GM12878 (cell line): ENCODE measurements around the gene GALNT6. TPM values are rescaled to one million over a fixed set of nuclear protein-coding genes. Genes with fewer than 3 reads are reported as not detected.

Experiments used
- ASH2L ChIP-seq: fragments of 300-600, 200-600 bp; sonication (generic); IDR thresholded peaks from 2 replicates; pipeline ENCODE4 v1.6.1; 2017; ENCODE audit warnings: low read depth, mild to moderate bottlenecking, borderline replicate concordance
- CHD2 ChIP-seq: IDR thresholded peaks from 2 replicates; pipeline ENCODE4 v1.6.1; 2011; ENCODE audit warnings: low read depth, low read length, improper control_type of control experiment, borderline replicate concordance
- CREM ChIP-seq: IDR thresholded peaks from 2 replicates; pipeline ENCODE4 v1.6.1; 2014; ENCODE audit warnings: antibody characterized with exemption, low read depth
- DPF2 ChIP-seq: fragments of 450-650 bp; IDR thresholded peaks from 2 replicates; pipeline ENCODE4 v1.6.1; 2017; ENCODE audit warnings: mild to moderate bottlenecking
- EED ChIP-seq: sonication (generic); IDR thresholded peaks from 2 replicates; pipeline ENCODE4 v1.6.1; 2016; ENCODE audit warnings: antibody characterized with exemption, low read depth
- HDAC2 ChIP-seq: fragments of 200-600 bp; sonication (generic); IDR thresholded peaks from 2 replicates; pipeline ENCODE4 v1.6.1; 2017
- HDAC6 ChIP-seq: fragments of 200-600 bp; sonication (generic); IDR thresholded peaks from one replicate; pipeline ENCODE4 v1.8.0; 2017; ENCODE audit warnings: antibody characterized with exemption; ENCODE audit not compliant: unreplicated experiment
- JUND ChIP-seq: IDR thresholded peaks from 2 replicates; pipeline ENCODE4 v1.6.1; 2012; ENCODE audit warnings: low read depth, mild to moderate bottlenecking, low read length, improper control_type of control experiment, moderate library complexity
- MTA2 ChIP-seq: fragments of 450-650 bp; IDR thresholded peaks from 2 replicates; pipeline ENCODE4 v1.6.1; 2016; ENCODE audit warnings: low read depth, mild to moderate bottlenecking, moderate library complexity
- NFXL1 ChIP-seq: fragments of 450-650 bp; IDR thresholded peaks from 2 replicates; pipeline ENCODE4 v1.6.1; 2017; ENCODE audit warnings: antibody characterized with exemption, mild to moderate bottlenecking, borderline replicate concordance
- POLR2A ChIP-seq: IDR thresholded peaks from 2 replicates; pipeline ENCODE4 v1.6.1; 2011; ENCODE audit warnings: low read depth, mild to moderate bottlenecking, low read length
- POU2F2 ChIP-seq: IDR thresholded peaks from 3 replicates; pipeline ENCODE4 v1.6.1; 2011; ENCODE audit warnings: low read depth, mild to moderate bottlenecking, low read length, borderline replicate concordance
- SIX5 ChIP-seq: IDR thresholded peaks from 2 replicates; pipeline ENCODE4 v1.6.1; 2011; ENCODE audit warnings: mild to moderate bottlenecking, low read depth, low read length, moderate library complexity; ENCODE audit not compliant: severe bottlenecking
- STAT1 ChIP-seq: fragments of 450-650 bp; conservative IDR thresholded peaks from 2 replicates; pipeline ENCODE4 v1.6.1; 2014; ENCODE audit warnings: antibody characterized with exemption, mild to moderate bottlenecking
- TAF1 ChIP-seq: IDR thresholded peaks from 2 replicates; pipeline ENCODE4 v1.6.1; 2011; ENCODE audit warnings: mild to moderate bottlenecking, low read depth, low read length, borderline replicate concordance
- TCF7 ChIP-seq: IDR thresholded peaks from 2 replicates; pipeline ENCODE4 v1.6.1; 2014; ENCODE audit warnings: antibody characterized with exemption, borderline replicate concordance
- ZNF384 ChIP-seq: IDR thresholded peaks from 2 replicates; pipeline ENCODE4 v1.6.1; 2012; ENCODE audit warnings: low read depth, mild to moderate bottlenecking, low read length, improper control_type of control experiment, borderline replicate concordance
- polyA plus RNA-seq, 11 experiments: library from polyadenylated mRNA; depleted of rRNA in 4 of 11; unstranded in 6 of 11; stranded (reverse) in 5 of 11; fragments of >200 nt; fragmentation: Nextera tagmentation in 4 of 11; fragmentation: Illumina TruSeq in 1 of 11; extraction: Ambion mirVana in 4 of 11; extraction: Trizol in 1 of 11; gene quantifications; 1 replicate in 1 of 11; 2 replicates in 10 of 11; pipeline versions ENCODE4 v1.2.1 to v1.2.3, GENCODE V29; 2011 to 2016; ENCODE audit warnings: inconsistent platforms in 2 of 11, missing spikeins in 2 of 11, low read depth in 1 of 11
- total RNA-seq, 4 experiments: library from RNA; depleted of rRNA in 3 of 4; stranded (reverse); fragments of >200 nt in 3 of 4; fragmentation: Illumina TruSeq in 1 of 4; extraction: Trizol in 1 of 4; gene quantifications; 2 replicates each; pipeline versions ENCODE4 v1.2.1 to v1.2.3, GENCODE V29; 2013 to 2021
- TF ChIP-seq, protein P1 (sequence below): fragments of 450-650 bp; IDR thresholded peaks from 2 replicates; pipeline ENCODE4 v1.6.1; 2017; ENCODE audit warnings: mild to moderate bottlenecking, moderate library complexity
- TF ChIP-seq, protein P2 (sequence below): IDR thresholded peaks from 2 replicates; pipeline ENCODE4 v1.6.1; 2011; ENCODE audit warnings: borderline replicate concordance, low read depth, mild to moderate bottlenecking, moderate library complexity, low read length; ENCODE audit not compliant: insufficient read depth, poor library complexity, severe bottlenecking
- TF ChIP-seq, protein P3 (sequence below): IDR thresholded peaks from 2 replicates; pipeline ENCODE4 v1.6.1; 2012; ENCODE audit warnings: low read depth, low read length, improper control_type of control experiment
- TF ChIP-seq, protein P4 (sequence below): fragments of 450-650 bp; IDR thresholded peaks from 2 replicates; pipeline ENCODE4 v1.6.1; 2017; ENCODE audit warnings: mild to moderate bottlenecking, moderate library complexity

GALNT6 gene
- total and polyA plus RNA-seq, 10 of the 15 experiments (the other 5 are each of a cell fraction or from before 2014, with no cell fraction given) = 6.6 to 40.4 (median 23.7) TPM

DNA sequence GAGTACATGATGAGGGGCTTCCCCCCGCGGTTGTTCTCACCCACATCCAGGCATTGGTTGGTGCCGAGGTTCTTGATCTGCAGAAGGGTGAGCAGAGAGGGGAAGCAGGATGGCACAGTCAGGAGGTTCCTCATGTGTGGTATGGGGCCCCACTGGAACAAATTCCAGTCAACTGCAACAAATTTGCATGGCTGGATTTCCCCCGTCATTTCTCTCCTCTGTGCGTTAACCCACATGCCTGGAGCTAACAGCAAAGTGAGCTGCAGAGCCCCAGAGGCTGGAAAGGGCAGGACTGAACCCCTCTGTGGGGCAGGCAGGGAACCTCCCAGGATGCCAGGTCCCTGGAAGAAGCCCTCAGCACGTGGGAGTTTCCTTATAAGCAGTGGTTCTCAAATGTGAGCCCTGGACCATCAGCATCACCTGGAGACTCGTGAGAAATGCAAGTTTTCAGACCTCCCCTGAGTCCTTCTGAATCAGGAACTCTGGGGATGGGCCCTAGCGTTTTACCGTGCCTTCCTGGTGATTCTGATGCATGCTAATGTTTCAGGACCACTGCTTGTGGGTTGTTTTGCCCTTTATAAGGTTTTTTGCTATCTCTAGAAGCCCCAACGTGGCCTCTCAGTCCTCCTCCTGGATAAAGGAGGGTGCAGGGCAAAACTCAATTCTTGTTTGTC, 33.7 kb downstream of the GALNT6 start (continued):
- TF ChIP-seq, protein P1, sequence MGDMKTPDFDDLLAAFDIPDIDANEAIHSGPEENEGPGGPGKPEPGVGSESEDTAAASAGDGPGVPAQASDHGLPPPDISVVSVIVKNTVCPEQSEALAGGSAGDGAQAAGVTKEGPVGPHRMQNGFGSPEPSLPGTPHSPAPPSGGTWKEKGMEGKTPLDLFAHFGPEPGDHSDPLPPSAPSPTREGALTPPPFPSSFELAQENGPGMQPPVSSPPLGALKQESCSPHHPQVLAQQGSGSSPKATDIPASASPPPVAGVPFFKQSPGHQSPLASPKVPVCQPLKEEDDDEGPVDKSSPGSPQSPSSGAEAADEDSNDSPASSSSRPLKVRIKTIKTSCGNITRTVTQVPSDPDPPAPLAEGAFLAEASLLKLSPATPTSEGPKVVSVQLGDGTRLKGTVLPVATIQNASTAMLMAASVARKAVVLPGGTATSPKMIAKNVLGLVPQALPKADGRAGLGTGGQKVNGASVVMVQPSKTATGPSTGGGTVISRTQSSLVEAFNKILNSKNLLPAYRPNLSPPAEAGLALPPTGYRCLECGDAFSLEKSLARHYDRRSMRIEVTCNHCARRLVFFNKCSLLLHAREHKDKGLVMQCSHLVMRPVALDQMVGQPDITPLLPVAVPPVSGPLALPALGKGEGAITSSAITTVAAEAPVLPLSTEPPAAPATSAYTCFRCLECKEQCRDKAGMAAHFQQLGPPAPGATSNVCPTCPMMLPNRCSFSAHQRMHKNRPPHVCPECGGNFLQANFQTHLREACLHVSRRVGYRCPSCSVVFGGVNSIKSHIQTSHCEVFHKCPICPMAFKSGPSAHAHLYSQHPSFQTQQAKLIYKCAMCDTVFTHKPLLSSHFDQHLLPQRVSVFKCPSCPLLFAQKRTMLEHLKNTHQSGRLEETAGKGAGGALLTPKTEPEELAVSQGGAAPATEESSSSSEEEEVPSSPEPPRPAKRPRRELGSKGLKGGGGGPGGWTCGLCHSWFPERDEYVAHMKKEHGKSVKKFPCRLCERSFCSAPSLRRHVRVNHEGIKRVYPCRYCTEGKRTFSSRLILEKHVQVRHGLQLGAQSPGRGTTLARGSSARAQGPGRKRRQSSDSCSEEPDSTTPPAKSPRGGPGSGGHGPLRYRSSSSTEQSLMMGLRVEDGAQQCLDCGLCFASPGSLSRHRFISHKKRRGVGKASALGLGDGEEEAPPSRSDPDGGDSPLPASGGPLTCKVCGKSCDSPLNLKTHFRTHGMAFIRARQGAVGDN = peak; percentile 58
- TF ChIP-seq HDAC6 = no peak
- TF ChIP-seq ASH2L = 0 out of 2 replicates have a peak, but pooled peaks have one; percentile 27
- TF ChIP-seq, protein P2, sequence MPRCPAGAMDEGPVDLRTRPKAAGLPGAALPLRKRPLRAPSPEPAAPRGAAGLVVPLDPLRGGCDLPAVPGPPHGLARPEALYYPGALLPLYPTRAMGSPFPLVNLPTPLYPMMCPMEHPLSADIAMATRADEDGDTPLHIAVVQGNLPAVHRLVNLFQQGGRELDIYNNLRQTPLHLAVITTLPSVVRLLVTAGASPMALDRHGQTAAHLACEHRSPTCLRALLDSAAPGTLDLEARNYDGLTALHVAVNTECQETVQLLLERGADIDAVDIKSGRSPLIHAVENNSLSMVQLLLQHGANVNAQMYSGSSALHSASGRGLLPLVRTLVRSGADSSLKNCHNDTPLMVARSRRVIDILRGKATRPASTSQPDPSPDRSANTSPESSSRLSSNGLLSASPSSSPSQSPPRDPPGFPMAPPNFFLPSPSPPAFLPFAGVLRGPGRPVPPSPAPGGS = peak; percentile 53
- peak; percentile 95 for TF ChIP-seq POU2F2
- no peak for TF ChIP-seq CHD2
- TF ChIP-seq TCF7 = no peak
- TF ChIP-seq, protein P3, sequence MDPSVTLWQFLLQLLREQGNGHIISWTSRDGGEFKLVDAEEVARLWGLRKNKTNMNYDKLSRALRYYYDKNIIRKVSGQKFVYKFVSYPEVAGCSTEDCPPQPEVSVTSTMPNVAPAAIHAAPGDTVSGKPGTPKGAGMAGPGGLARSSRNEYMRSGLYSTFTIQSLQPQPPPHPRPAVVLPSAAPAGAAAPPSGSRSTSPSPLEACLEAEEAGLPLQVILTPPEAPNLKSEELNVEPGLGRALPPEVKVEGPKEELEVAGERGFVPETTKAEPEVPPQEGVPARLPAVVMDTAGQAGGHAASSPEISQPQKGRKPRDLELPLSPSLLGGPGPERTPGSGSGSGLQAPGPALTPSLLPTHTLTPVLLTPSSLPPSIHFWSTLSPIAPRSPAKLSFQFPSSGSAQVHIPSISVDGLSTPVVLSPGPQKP = no peak
- no peak for TF ChIP-seq POLR2A
- TF ChIP-seq TAF1 = 0 out of 2 replicates have a peak, but pooled peaks have one; percentile 26
- no peak for TF ChIP-seq NFXL1
- no peak for TF ChIP-seq ZNF384
- 0 out of 2 replicates have a peak, but pooled peaks have one; percentile 38 for TF ChIP-seq MTA2
- TF ChIP-seq, protein P4, sequence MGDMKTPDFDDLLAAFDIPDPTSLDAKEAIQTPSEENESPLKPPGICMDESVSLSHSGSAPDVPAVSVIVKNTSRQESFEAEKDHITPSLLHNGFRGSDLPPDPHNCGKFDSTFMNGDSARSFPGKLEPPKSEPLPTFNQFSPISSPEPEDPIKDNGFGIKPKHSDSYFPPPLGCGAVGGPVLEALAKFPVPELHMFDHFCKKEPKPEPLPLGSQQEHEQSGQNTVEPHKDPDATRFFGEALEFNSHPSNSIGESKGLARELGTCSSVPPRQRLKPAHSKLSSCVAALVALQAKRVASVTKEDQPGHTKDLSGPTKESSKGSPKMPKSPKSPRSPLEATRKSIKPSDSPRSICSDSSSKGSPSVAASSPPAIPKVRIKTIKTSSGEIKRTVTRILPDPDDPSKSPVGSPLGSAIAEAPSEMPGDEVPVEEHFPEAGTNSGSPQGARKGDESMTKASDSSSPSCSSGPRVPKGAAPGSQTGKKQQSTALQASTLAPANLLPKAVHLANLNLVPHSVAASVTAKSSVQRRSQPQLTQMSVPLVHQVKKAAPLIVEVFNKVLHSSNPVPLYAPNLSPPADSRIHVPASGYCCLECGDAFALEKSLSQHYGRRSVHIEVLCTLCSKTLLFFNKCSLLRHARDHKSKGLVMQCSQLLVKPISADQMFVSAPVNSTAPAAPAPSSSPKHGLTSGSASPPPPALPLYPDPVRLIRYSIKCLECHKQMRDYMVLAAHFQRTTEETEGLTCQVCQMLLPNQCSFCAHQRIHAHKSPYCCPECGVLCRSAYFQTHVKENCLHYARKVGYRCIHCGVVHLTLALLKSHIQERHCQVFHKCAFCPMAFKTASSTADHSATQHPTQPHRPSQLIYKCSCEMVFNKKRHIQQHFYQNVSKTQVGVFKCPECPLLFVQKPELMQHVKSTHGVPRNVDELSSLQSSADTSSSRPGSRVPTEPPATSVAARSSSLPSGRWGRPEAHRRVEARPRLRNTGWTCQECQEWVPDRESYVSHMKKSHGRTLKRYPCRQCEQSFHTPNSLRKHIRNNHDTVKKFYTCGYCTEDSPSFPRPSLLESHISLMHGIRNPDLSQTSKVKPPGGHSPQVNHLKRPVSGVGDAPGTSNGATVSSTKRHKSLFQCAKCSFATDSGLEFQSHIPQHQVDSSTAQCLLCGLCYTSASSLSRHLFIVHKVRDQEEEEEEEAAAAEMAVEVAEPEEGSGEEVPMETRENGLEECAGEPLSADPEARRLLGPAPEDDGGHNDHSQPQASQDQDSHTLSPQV = no peak
- no peak for TF ChIP-seq SIX5
- no peak for TF ChIP-seq CREM
- peak; percentile 92 for TF ChIP-seq EED
- TF ChIP-seq DPF2 = peak; percentile 80
- TF ChIP-seq HDAC2 = no peak
- no peak for TF ChIP-seq STAT1
- TF ChIP-seq JUND = no peak
